IMR-90 (cell line): ENCODE data around the gene SAG. TPM values are rescaled to one million over a fixed set of nuclear protein-coding genes. Genes with fewer than 3 reads are reported as not detected.

Experiments used
- ATAC-seq: fragments of 200-7000 bp; cut with Tn5 transposase; 2 replicates; pipeline ENCODE4 v1.9.1; 2020; ENCODE audit warnings: low read depth, mild to moderate bottlenecking, moderate library complexity
- Bru-seq: library from RNA; stranded (reverse); fragments of 400-500 nt; gene quantifications from one replicate; lab custom pipeline; 2021; lab: Mats Ljungman, UMichigan
- BruChase-seq, 2 experiments: library from RNA; stranded (reverse); fragments of 400-500 nt; gene quantifications; one replicate each; lab custom pipeline; 2021; lab: Mats Ljungman, UMichigan
- BruUV-seq: library from RNA; stranded (reverse); fragments of 400-500 nt; replicated peaks from 2 replicates; lab custom pipeline; 2021; lab: Mats Ljungman, UMichigan
- CTCF ChIA-PET: fragments of 300-600 bp; formaldehyde crosslinking; extraction: SDS; loops from one replicate; lab custom pipeline; 2021; ENCODE audit warnings: antibody characterized with exemption; lab: Yijun Ruan, JAX
- POLR2A ChIA-PET: fragments of 300-600 bp; sonication (Branson Sonifier 250); formaldehyde crosslinking; loops from one replicate; lab custom pipeline; 2022; ENCODE audit warnings: antibody characterized with exemption; ENCODE audit not compliant: unreplicated experiment; lab: Charles Lee
- DNase-seq: peaks from one replicate; pipeline ENCODE4 v3.0.0; 2013
- H2AFZ ChIP-seq: replicated peaks from 2 replicates; pipeline ENCODE3; 2013; ENCODE audit warnings: low read length, mild to moderate bottlenecking; ENCODE audit not compliant: poor library complexity
- H2AK5ac ChIP-seq: 2 replicates; pipeline ENCODE4 v1.6.1; 2013; ENCODE audit warnings: low read depth, low read length, inconsistent platforms
- H2AK9ac ChIP-seq: replicated peaks from 2 replicates; pipeline ENCODE3; 2013; ENCODE audit warnings: mild to moderate bottlenecking, low read depth, low read length, moderate library complexity; ENCODE audit not compliant: poor library complexity
- H2BK120ac ChIP-seq: 2 replicates; pipeline ENCODE4 v1.6.1; 2013; ENCODE audit warnings: low read depth, low read length, inconsistent platforms
- H2BK15ac ChIP-seq: 3 replicates; pipeline ENCODE4 v1.6.1; 2013; ENCODE audit warnings: low read depth, low read length, inconsistent platforms
- H2BK20ac ChIP-seq: 2 replicates; pipeline ENCODE4 v1.6.1; 2013; ENCODE audit warnings: low read depth, mild to moderate bottlenecking, inconsistent platforms, low read length, moderate library complexity
- H2BK5ac ChIP-seq: 2 replicates; pipeline ENCODE4 v1.6.1; 2013; ENCODE audit warnings: mild to moderate bottlenecking, low read depth, low read length, inconsistent platforms; ENCODE audit not compliant: poor library complexity, severe bottlenecking
- H3K14ac ChIP-seq: replicated peaks from 2 replicates; pipeline ENCODE4 v1.6.1; 2013; ENCODE audit warnings: low read depth, low read length, inconsistent platforms
- H3K18ac ChIP-seq: 2 replicates; pipeline ENCODE4 v1.6.1; 2013; ENCODE audit warnings: low read depth, low read length, control low read depth
- H3K23ac ChIP-seq: 2 replicates; pipeline ENCODE4 v1.6.1; 2013; ENCODE audit warnings: low read depth, low read length, inconsistent platforms
- H3K27ac ChIP-seq: 2 replicates; pipeline ENCODE4 v1.5.1; 2013; ENCODE audit warnings: mild to moderate bottlenecking, control low read depth, low read length; ENCODE audit not compliant: insufficient read depth
- H3K27me3 ChIP-seq: 2 replicates; pipeline ENCODE4 v1.6.1; 2013; ENCODE audit warnings: low read length; ENCODE audit not compliant: control insufficient read depth, insufficient read depth
- H3K36me3 ChIP-seq: 2 replicates; pipeline ENCODE4 v1.6.1; 2013; ENCODE audit warnings: low read length, mixed read lengths; ENCODE audit not compliant: control insufficient read depth, insufficient read depth
- H3K4ac ChIP-seq: 2 replicates; pipeline ENCODE4 v1.6.1; 2013; ENCODE audit warnings: low read depth, low read length, inconsistent platforms
- H3K4me1 ChIP-seq: 2 replicates; pipeline ENCODE4 v1.6.1; 2013; ENCODE audit warnings: low read length, mixed read lengths; ENCODE audit not compliant: control insufficient read depth, insufficient read depth
- H3K4me2 ChIP-seq: 2 replicates; pipeline ENCODE4 v1.6.1; 2013; ENCODE audit warnings: low read depth, mild to moderate bottlenecking, control low read depth, low read length, moderate library complexity
- H3K4me3 ChIP-seq: 2 replicates; pipeline ENCODE4 v1.5.1; 2013; ENCODE audit warnings: low read depth, mild to moderate bottlenecking, control low read depth, low read length, moderate library complexity; ENCODE audit not compliant: insufficient read depth
- H3K56ac ChIP-seq: 2 replicates; pipeline ENCODE4 v1.6.1; 2013; ENCODE audit warnings: low read length, inconsistent platforms; ENCODE audit not compliant: insufficient read depth; ENCODE audit errors: extremely low read depth
- H3K79me1 ChIP-seq, 2 experiments: 2 replicates each; pipeline ENCODE4 v1.6.1; 2013; ENCODE audit warnings: low read length in 2 of 2, inconsistent platforms in 1 of 2, low read depth in 1 of 2
- H3K9ac ChIP-seq: 2 replicates; pipeline ENCODE4 v1.6.1; 2013; ENCODE audit warnings: low read depth, low read length, control low read depth
- H3K9me1 ChIP-seq: 2 replicates; pipeline ENCODE4 v1.6.1; 2013; ENCODE audit warnings: low read length, inconsistent platforms; ENCODE audit not compliant: insufficient read depth
- H3K9me3 ChIP-seq: 2 replicates; pipeline ENCODE4 v1.6.1; 2013; ENCODE audit warnings: low read length; ENCODE audit not compliant: control insufficient read depth, insufficient read depth
- H4K20me1 ChIP-seq: 2 replicates; pipeline ENCODE4 v1.6.1; 2013; ENCODE audit warnings: low read length, inconsistent platforms; ENCODE audit not compliant: insufficient read depth
- H4K5ac ChIP-seq: 2 replicates; pipeline ENCODE4 v1.6.1; 2013; ENCODE audit warnings: mild to moderate bottlenecking, low read depth, low read length, control low read depth
- H4K8ac ChIP-seq, 2 experiments: 2 replicates each; pipeline ENCODE4 v1.6.1; 2013; ENCODE audit warnings: low read depth in 2 of 2, low read length in 2 of 2, control low read depth in 1 of 2, inconsistent platforms in 1 of 2
- H4K91ac ChIP-seq: 2 replicates; pipeline ENCODE4 v1.6.1; 2013; ENCODE audit warnings: low read depth, low read length, inconsistent platforms; ENCODE audit not compliant: insufficient read depth
- BHLHE40 ChIP-seq: fragments of 150-350 bp; IDR thresholded peaks from 2 replicates; pipeline ENCODE4 v1.6.1; 2016; ENCODE audit warnings: mild to moderate bottlenecking, low read depth, low read length
- CEBPB ChIP-seq: IDR thresholded peaks from 2 replicates; pipeline ENCODE4 v1.6.1; 2012; ENCODE audit warnings: low read depth, low read length, improper control_type of control experiment
- CHD1 ChIP-seq: IDR thresholded peaks from 2 replicates; pipeline ENCODE4 v1.6.1; 2012; ENCODE audit warnings: low read depth, low read length, improper control_type of control experiment
- CTCF ChIP-seq: conservative IDR thresholded peaks from 2 replicates; pipeline ENCODE4 v1.5.1; 2012; ENCODE audit warnings: mild to moderate bottlenecking, low read depth, low read length, improper control_type of control experiment
- FOS ChIP-seq: fragments of 150-350 bp; IDR thresholded peaks from 2 replicates; pipeline ENCODE4 v1.6.1; 2016; ENCODE audit warnings: low read depth, low read length
- MAFK ChIP-seq: IDR thresholded peaks from 2 replicates; pipeline ENCODE4 v1.6.1; 2012; ENCODE audit warnings: low read depth, low read length, improper control_type of control experiment
- MAZ ChIP-seq: IDR thresholded peaks from 2 replicates; pipeline ENCODE4 v1.6.1; 2012; ENCODE audit warnings: low read depth, mild to moderate bottlenecking, low read length, improper control_type of control experiment, moderate library complexity, borderline replicate concordance
- MXI1 ChIP-seq: IDR thresholded peaks from 2 replicates; pipeline ENCODE4 v1.6.1; 2012; ENCODE audit warnings: low read depth, mild to moderate bottlenecking, low read length, moderate library complexity, borderline replicate concordance
- NFE2L2 ChIP-seq: fragments of 150-350 bp; IDR thresholded peaks from 2 replicates; pipeline ENCODE4 v1.6.1; 2016; ENCODE audit warnings: low read depth, mild to moderate bottlenecking, low read length
- POLR2A ChIP-seq: IDR thresholded peaks from 2 replicates; pipeline ENCODE4 v1.6.1; 2012; ENCODE audit warnings: mild to moderate bottlenecking, low read depth, low read length
- RAD21 ChIP-seq: IDR thresholded peaks from 2 replicates; pipeline ENCODE4 v1.6.1; 2012; ENCODE audit warnings: low read length, improper control_type of control experiment
- RCOR1 ChIP-seq: IDR thresholded peaks from 2 replicates; pipeline ENCODE4 v1.6.1; 2012; ENCODE audit warnings: mild to moderate bottlenecking, low read length, improper control_type of control experiment; ENCODE audit not compliant: insufficient replicate concordance
- RFX5 ChIP-seq: IDR thresholded peaks from 2 replicates; pipeline ENCODE4 v1.8.0; 2012; ENCODE audit warnings: low read depth, mild to moderate bottlenecking, low read length, moderate library complexity
- SMC3 ChIP-seq: fragments of 150-350 bp; IDR thresholded peaks from 2 replicates; pipeline ENCODE4 v1.6.1; 2016; ENCODE audit warnings: low read depth, mild to moderate bottlenecking, antibody characterized with exemption, low read length, moderate library complexity
- WGBS, 2 experiments: methylation state at CpG; one replicate each; pipeline versions ENCODE4 v1.1.5 to v1.1.7; 2013; ENCODE audit warnings: missing lambda C conversion rate in 2 of 2; ENCODE audit not compliant: insufficient read length in 1 of 2; ENCODE audit errors: extremely low coverage in 2 of 2; 5-methylcytosine and 5-hydroxymethylcytosine counted together
- dilution Hi-C: fragments of 300-500 bp; cut with HindIII; formaldehyde crosslinking; loops from one replicate; pipeline ENCODE4 v1.14.3; 2018; ENCODE audit warnings: low sequenced_read_pairs; ENCODE audit not compliant: unreplicated experiment
- in situ Hi-C: fragments of 300-500 bp; cut with MboI; formaldehyde crosslinking; loops from 3 replicates; pipeline ENCODE4 v1.14.3; 2019; ENCODE audit warnings: low sequenced_read_pairs, inconsistent platforms, mixed read lengths
- intact Hi-C: fragments of 100-400 bp; cut with micrococcal nuclease; formaldehyde crosslinking; loops from 2 replicates; pipeline ENCODE4 v1.10.0; 2022
- long read RNA-seq: library from polyadenylated mRNA; unstranded; transcript quantifications from one replicate; pipeline ENCODE4 v2.0.0, GENCODE V29; 2021; ENCODE audit not compliant: unreplicated experiment
- polyA plus RNA-seq, 3 experiments: library from polyadenylated mRNA; depleted of rRNA; stranded (reverse); fragments of >200 nt; gene quantifications; 2 replicates each; pipeline ENCODE4 v1.2.3, GENCODE V29; 2012; ENCODE audit warnings: low replicate concordance in 1 of 3
- total RNA-seq: library from RNA; depleted of rRNA; stranded (reverse); fragments of >200 nt; gene quantifications from 2 replicates; pipeline ENCODE4 v1.2.3, GENCODE V29; 2012; rRNA removed
- TF ChIP-seq, protein P1 (sequence below): fragments of 150-350 bp; IDR thresholded peaks from 2 replicates; pipeline ENCODE4 v1.6.1; 2016; ENCODE audit warnings: low read depth, mild to moderate bottlenecking, low read length, moderate library complexity, borderline replicate concordance

The SAG gene
- total RNA-seq (not detected in 2 replicates), polyA plus RNA-seq (2012; rRNA removed) (not detected in 2 replicates), Bru-seq, nascent RNA (not detected), BruChase-seq, experiment 1, labeled RNA remaining after a 6-hour chase (percentile 6 among the genes with signal in this experiment), BruChase-seq, experiment 2, labeled RNA remaining after a 2-hour chase (not detected)
- not detected in 2 replicates for polyA plus RNA-seq (2012; cell fraction: cytosol; rRNA removed)
- not detected in 2 replicates for polyA plus RNA-seq (2012; cell fraction: nucleus; rRNA removed; ENCODE audit: low replicate concordance)
- long read RNA-seq: 0 reads

GRCh38 chr2:233307565-233307964, at the start of gene SAG:
Gene SAG (plus strand): TSS chr2:233307816. CDS start chr2:233309190, 1,374 bp downstream.
- H3K14ac ChIP-seq: no peak within 1 kb of the TSS
- H2AFZ ChIP-seq: no peak within 1 kb of the TSS
- H4K91ac ChIP-seq: no peak within 1 kb of the TSS
- no TSS peak for BruUV-seq
- ATAC-seq (no peak), DNase-seq (no peak)
- no peak within 1 kb of the TSS for H2AK9ac ChIP-seq
- H2BK20ac ChIP-seq: no peak within 1 kb of the TSS
- no peak within 1 kb of the TSS for H3K4me2 ChIP-seq
- no peak within 1 kb of the TSS for H4K8ac ChIP-seq
- no peak within 1 kb of the TSS for H3K27ac ChIP-seq
- TF ChIP-seq NFE2L2: no peak
- no peak for TF ChIP-seq FOS
- TF ChIP-seq MAZ: no peak
- TF ChIP-seq, protein P1, sequence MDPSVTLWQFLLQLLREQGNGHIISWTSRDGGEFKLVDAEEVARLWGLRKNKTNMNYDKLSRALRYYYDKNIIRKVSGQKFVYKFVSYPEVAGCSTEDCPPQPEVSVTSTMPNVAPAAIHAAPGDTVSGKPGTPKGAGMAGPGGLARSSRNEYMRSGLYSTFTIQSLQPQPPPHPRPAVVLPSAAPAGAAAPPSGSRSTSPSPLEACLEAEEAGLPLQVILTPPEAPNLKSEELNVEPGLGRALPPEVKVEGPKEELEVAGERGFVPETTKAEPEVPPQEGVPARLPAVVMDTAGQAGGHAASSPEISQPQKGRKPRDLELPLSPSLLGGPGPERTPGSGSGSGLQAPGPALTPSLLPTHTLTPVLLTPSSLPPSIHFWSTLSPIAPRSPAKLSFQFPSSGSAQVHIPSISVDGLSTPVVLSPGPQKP: no peak
- no peak for TF ChIP-seq BHLHE40
- no peak for TF ChIP-seq MXI1
- TF ChIP-seq CHD1: no peak
- TF ChIP-seq POLR2A: no peak
- no peak for TF ChIP-seq CTCF
- no peak for TF ChIP-seq RCOR1
- TF ChIP-seq CEBPB: no peak
- no peak for TF ChIP-seq SMC3
- TF ChIP-seq RAD21: no peak
- TF ChIP-seq RFX5: no peak
- no peak for TF ChIP-seq MAFK
- intact Hi-C loops: no loop called here
- H3K36me3 ChIP-seq: no peaks in the 10 kb centered on the region
- H3K79me1 ChIP-seq: no peaks in the 10 kb centered on the region
- H3K18ac ChIP-seq: no peak within 1 kb of the TSS
- H3K56ac ChIP-seq: no peak within 1 kb of the TSS
- dilution Hi-C loops: no loop called here
- ChIA-PET POLR2A (interaction anchor here (0.6 kb wide), 1 partner anchor 1252 kb away, joined by 3 read pairs; no protein-coding TSS in a partner anchor), CTCF (interaction anchor here (0.6 kb wide), 1 partner anchor 16 kb away, joined by 3 read pairs; no protein-coding TSS in a partner anchor)
- no peak within 1 kb of the TSS for H3K9ac ChIP-seq
- no CpG with 5 or more reads among the region's 7 CpGs for WGBS, 2 experiments
- H3K9me3 ChIP-seq: no peaks in the 10 kb centered on the region
- no peak within 1 kb of the TSS for H2BK15ac ChIP-seq
- no peak within 1 kb of the TSS for H3K23ac ChIP-seq
- no peaks in the 10 kb centered on the region for H3K4me1 ChIP-seq
- no peak within 1 kb of the TSS for H2BK5ac ChIP-seq
- H4K5ac ChIP-seq: no peak within 1 kb of the TSS
- no peaks in the 10 kb centered on the region; the same call in 1 of the 2 replicates for H3K9me1 ChIP-seq
- no peak within 1 kb of the TSS for H2AK5ac ChIP-seq
- in situ Hi-C loops: no loop called here
- H3K27me3 ChIP-seq: peaks cover 9% of the 10 kb centered on the region
- no peak within 1 kb of the TSS for H3K4ac ChIP-seq
- H2BK120ac ChIP-seq: no peak within 1 kb of the TSS
- H3K4me3 ChIP-seq: no peak within 1 kb of the TSS
- H4K20me1 ChIP-seq: no peaks in the 10 kb centered on the region
